Subcutaneous abdominal adipose tissue (tissue), 5 donors: ENCODE measurements around the gene HSPA4L.

Experiments used
- H3K27ac ChIP-seq: one replicate; pipeline ENCODE4 v1.7.0; 2013; ENCODE audit warnings: low read depth, mild to moderate bottlenecking, inconsistent platforms, low read length, moderate library complexity
- H3K27me3 ChIP-seq, 5 donors: one replicate each; pipeline ENCODE4 v1.7.0; 2013; ENCODE audit warnings: low read length in 5 of 5, inconsistent platforms in 1 of 5; ENCODE audit not compliant: control insufficient read depth in 5 of 5, insufficient read depth in 4 of 5
- H3K36me3 ChIP-seq, 5 donors: one replicate each; pipeline ENCODE4 v1.7.0; 2013; ENCODE audit warnings: low read length in 5 of 5; ENCODE audit not compliant: control insufficient read depth in 5 of 5, insufficient read depth in 5 of 5
- H3K4me1 ChIP-seq, 5 donors: one replicate each; pipeline ENCODE4 v1.7.0; 2013; ENCODE audit warnings: low read length in 5 of 5, mild to moderate bottlenecking in 3 of 5, moderate library complexity in 1 of 5; ENCODE audit not compliant: control insufficient read depth in 5 of 5, insufficient read depth in 5 of 5
- H3K4me3 ChIP-seq, 5 donors: one replicate each; pipeline ENCODE4 v1.7.0; 2013; ENCODE audit warnings: low read length in 5 of 5, low read depth in 1 of 5
- H3K9ac ChIP-seq, 5 donors: one replicate each; pipeline ENCODE4 v1.7.0; 2013; ENCODE audit warnings: low read length in 5 of 5, mild to moderate bottlenecking in 4 of 5, moderate library complexity in 3 of 5
- H3K9me3 ChIP-seq, 5 donors: one replicate each; pipeline ENCODE4 v1.7.0; 2013; ENCODE audit warnings: low read length in 5 of 5; ENCODE audit not compliant: control insufficient read depth in 5 of 5
- donor health status: healthy.
- donor health status: healthy.
- donor health status: healthy.
- donor health status: healthy.
- donor health status: healthy.

Gene HSPA4L

DNA sequence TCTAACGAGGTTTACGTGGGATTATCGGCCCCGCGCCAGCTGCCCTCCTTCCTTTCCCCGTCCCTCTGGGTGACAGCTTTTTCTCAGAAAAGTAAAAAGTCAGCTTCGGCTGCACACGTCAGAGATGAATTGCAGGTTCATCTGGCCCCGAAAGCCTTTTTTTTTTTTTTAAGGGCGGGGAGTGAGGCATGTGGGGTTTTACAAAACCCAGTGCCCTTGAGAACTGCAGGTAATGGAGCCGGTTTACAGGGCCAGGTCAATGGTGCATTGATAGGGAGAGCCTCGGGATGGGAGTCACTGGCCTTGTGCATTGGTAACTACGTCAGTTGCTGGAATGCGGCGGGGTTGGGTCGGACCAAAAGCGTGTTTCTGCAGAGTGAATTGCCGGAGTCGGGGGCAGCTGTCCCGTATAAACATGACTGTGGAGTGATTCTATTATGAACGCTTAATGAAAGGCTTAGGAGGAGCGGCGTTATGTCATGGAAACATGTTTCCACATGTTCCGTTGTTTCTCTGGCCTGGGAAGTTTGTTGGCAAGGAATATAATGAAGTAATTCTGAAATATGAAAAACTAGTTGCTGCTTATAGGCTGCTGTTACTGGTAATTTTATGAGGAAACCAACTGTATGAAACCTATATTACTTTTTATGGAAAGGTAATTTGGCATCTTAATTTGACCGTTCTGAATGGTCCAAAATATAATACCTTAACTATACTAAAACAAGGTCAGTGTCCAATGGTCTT is 1.1 kb downstream of the HSPA4L start:
- H3K36me3 ChIP-seq, result no peaks in the 10 kb centered on the region
- H3K4me1 ChIP-seq, result peaks cover 0 to 24% (median 17%) of the 10 kb centered on the region in 5 donors
- no peak overlapping the region for H3K27ac ChIP-seq
- H3K4me3 ChIP-seq, result peak overlapping the region; percentile 74 to 99 (median 91)
- H3K9me3 ChIP-seq, result no peaks in the 10 kb centered on the region
- H3K9ac ChIP-seq, result peak overlapping the region in 4 of 5 donors; percentile 66 to 90 (median 83)
- H3K27me3 ChIP-seq, result no peaks in the 10 kb centered on the region

DNA sequence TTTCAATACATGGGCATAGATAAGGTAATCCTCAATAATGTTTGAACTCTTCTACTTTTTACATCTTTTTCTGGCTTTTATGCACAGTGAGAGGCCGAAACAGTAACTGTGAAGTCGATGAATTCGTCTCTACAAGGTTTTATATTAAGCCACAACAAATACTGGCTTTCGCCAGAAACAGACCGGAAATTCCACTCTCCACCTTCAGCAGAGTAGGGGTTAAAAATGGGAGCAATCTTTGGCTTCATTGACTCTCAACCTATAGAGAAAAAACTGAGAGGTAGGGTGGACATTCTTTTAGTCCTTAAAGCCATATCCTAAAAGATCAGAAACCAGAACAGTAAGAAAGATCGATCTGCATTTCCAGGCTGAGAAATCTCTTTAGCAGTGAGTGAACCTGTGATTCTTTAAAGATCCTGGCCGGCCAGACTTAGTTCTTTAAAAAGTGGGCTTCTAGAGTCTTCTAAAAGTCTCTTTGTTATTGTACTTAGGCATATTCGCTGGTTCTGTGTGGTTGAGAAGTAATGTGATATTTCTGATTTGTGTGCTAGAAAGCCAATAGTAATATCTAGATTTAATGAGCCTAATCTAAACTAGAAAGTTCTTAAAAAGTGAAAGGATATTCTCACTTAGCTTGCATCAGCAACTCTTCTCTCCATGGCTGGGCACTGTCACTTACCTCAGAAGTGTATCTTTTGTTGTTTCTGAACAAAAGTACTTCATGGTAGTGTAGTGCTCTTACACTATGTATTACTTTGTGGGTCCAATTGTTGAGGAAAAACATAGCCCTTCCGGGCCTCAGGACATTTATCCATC is 2.0 kb downstream of the HSPA4L start:
- Histone ChIP-seq H3K36me3 (no peaks in the 10 kb centered on the region), H3K9ac (no peak overlapping the region), H3K27ac (no peak overlapping the region), H3K4me1 (peaks cover 0 to 24% (median 17%) of the 10 kb centered on the region in 5 donors), H3K4me3 (no peak overlapping the region), H3K27me3 (no peaks in the 10 kb centered on the region), H3K9me3 (peaks cover 0 to 3% (median 0%) of the 10 kb centered on the region in 5 donors)

DNA sequence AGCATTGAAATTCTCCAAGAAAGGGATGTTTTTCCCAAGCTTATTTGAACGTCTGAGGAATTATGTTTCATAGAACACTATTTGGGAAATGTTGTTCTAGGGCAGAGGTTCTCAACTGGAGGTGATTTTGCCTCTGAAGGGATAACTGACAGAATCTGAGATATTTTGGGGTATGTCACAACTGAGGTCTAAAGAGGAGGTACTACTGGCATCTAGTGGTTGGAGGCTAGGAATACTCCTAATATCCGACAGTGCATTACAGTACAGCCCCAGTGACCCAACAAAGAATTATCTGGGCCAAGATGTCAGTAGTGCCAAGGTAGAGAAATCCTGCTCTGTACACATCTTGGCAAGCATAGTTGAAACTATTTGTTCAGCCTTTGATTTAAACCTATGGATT is 6.4 kb downstream of the HSPA4L start:
- Histone ChIP-seq H3K4me3 (no peak overlapping the region), H3K9me3 (peaks cover 0 to 3% (median 0%) of the 10 kb centered on the region in 5 donors), H3K27ac (no peak overlapping the region), H3K36me3 (no peaks in the 10 kb centered on the region), H3K4me1 (peaks cover 0 to 4% (median 0%) of the 10 kb centered on the region in 5 donors), H3K27me3 (no peaks in the 10 kb centered on the region), H3K9ac (no peak overlapping the region)

DNA sequence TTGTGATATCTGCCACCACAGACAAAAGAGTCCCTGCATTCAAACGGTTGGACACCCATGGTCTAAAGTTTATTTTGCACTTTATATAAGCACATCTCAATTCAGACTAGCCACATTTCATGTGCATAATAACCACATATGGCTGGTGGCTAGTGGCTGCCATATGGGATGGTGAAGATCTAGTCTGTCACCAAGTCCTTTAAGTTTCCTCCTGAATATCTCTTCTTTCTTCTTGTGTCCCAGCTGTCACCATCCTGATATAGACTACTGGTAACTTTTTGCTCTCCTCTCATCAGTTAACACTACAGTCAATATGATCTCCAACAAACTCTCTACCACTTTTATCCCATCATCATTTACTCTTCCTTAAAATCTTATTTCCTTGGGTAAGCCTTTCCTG is 9.3 kb downstream of the HSPA4L start:
- no peak overlapping the region for H3K4me3 ChIP-seq
- H3K27ac ChIP-seq, result no peak overlapping the region
- H3K4me1 ChIP-seq, result no peaks in the 10 kb centered on the region
- H3K9me3 ChIP-seq, result peaks cover 0 to 3% (median 0%) of the 10 kb centered on the region in 5 donors
- H3K9ac ChIP-seq, result no peak overlapping the region
- H3K36me3 ChIP-seq, result no peaks in the 10 kb centered on the region
- no peaks in the 10 kb centered on the region for H3K27me3 ChIP-seq

DNA sequence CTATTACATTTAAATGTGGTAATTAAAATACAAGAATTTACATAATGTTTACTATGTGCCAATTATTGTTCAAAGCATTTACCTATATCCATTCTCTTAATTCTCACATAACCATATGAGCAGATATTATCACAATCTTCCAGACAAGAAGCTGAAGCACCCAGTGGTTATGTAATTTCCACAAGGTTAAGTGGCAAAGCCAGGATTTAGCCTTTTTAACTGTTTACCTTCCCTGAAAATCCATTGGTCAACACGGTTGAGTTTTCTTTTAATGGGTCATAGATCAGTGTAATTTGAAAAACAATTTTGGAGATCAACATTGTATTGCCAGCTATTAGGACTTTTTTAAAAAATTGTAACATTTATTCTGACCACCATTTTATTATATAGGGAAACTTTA is 11.4 kb downstream of the HSPA4L start:
- Histone ChIP-seq H3K36me3 (no peaks in the 10 kb centered on the region), H3K4me3 (no peak overlapping the region), H3K4me1 (no peaks in the 10 kb centered on the region), H3K27ac (no peak overlapping the region), H3K9me3 (peaks cover 0 to 2% (median 0%) of the 10 kb centered on the region in 5 donors), H3K9ac (no peak overlapping the region), H3K27me3 (no peaks in the 10 kb centered on the region)

DNA sequence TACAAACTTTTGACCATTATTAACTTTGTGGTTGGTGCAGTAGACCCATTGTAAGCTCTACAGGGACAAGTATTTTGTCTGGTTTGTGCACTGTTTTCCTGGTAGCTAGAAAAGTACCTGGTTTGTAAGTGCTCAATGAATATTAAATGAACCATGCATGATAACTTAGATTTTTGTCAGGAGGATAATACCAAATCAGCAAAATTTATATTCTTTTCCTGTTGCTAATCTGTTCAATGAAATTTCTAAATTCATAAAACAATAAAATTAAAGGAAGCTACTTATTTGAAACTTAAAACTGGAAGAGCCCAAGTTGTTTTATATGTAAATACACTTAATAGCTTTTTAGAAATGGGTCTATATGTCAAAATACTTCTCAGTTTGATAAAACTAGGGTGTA is 17.6 kb downstream of the HSPA4L start:
- Histone ChIP-seq H3K9me3 (no peaks in the 10 kb centered on the region), H3K27me3 (no peaks in the 10 kb centered on the region), H3K4me3 (no peak overlapping the region), H3K36me3 (no peaks in the 10 kb centered on the region), H3K27ac (no peak overlapping the region), H3K9ac (no peak overlapping the region), H3K4me1 (no peaks in the 10 kb centered on the region)

DNA sequence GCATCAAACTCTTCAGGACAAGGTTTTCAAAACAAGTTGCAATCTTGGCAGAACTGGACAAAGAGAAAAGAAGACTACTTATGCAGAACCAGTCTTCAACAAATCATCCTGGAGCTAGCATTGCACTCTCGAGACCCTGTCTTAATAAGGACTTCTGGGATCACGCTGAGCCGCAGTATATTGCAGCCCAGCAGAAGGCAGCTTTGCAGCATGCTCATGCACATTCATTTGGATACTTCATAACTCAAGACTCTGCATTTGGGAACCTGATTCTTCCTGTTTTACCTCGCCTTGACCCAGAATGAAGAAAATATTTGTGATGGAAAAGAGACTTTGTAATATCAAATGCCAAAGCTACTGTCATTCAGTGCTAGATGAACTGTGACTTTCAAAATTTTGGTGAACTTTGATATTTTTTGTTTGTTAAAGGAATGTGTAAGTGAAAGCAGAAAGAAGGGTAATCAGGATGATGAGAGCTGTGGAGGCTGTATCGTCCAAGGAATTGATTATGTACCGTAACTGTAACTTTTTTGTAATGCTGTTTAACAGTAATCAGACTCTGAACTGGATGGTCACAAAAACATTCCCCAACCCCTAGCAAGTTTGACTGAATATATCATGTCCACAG is 27.2 kb downstream of the HSPA4L start:
- Histone ChIP-seq H3K27me3 (no peaks in the 10 kb centered on the region), H3K36me3 (no peaks in the 10 kb centered on the region), H3K4me1 (no peaks in the 10 kb centered on the region), H3K9ac (no peak overlapping the region), H3K27ac (no peak overlapping the region), H3K9me3 (no peaks in the 10 kb centered on the region), H3K4me3 (no peak overlapping the region)

DNA sequence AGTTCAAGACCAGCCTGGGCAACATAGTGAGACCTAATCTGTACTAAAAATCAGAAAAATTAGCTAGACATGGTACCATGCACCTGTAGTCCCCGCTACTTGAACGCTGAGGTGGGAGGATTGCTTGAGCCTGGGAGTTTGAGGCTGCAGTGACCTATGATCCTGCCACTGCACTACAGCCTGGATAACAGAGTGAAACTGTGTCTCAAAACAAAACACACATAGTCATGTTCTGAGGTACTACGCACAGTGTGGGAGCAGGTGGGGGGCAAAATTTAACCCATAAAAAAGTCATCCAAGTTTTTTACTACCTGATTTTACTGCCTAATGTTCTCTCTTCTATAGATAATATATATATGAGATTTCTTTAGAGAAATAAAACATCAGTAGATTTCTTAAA is 28.4 kb downstream of the HSPA4L start:
- H3K4me1 ChIP-seq, result no peaks in the 10 kb centered on the region
- no peaks in the 10 kb centered on the region for H3K36me3 ChIP-seq
- H3K27me3 ChIP-seq, result no peaks in the 10 kb centered on the region
- no peak overlapping the region for H3K9ac ChIP-seq
- H3K9me3 ChIP-seq, result no peaks in the 10 kb centered on the region
- H3K4me3 ChIP-seq, result no peak overlapping the region
- no peak overlapping the region for H3K27ac ChIP-seq

DNA sequence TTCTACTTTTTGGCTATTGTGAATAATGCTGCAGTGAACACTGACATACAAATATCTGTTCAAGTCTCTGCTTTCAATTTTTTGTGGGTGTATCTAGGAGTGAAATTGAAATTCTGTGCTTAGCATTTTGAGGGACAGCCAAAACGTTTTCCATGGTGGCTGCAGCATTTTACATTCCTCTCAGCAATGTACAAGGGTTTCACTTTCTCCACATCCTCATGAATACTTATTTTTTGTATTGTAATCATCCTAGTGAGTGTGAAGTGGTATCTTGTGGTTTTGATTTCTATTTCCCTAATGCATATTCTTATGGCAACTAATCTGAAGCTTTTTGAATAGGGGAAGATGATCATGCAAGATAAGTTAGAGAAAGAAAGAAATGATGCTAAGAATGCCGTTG is 40.3 kb downstream of the HSPA4L start:
- no peak overlapping the region for H3K4me3 ChIP-seq
- H3K9ac ChIP-seq, result no peak overlapping the region
- H3K4me1 ChIP-seq, result no peaks in the 10 kb centered on the region
- peaks cover 0 to 2% (median 0%) of the 10 kb centered on the region in 5 donors for H3K36me3 ChIP-seq
- no peaks in the 10 kb centered on the region for H3K27me3 ChIP-seq
- no peak overlapping the region for H3K27ac ChIP-seq
- H3K9me3 ChIP-seq, result no peaks in the 10 kb centered on the region

DNA sequence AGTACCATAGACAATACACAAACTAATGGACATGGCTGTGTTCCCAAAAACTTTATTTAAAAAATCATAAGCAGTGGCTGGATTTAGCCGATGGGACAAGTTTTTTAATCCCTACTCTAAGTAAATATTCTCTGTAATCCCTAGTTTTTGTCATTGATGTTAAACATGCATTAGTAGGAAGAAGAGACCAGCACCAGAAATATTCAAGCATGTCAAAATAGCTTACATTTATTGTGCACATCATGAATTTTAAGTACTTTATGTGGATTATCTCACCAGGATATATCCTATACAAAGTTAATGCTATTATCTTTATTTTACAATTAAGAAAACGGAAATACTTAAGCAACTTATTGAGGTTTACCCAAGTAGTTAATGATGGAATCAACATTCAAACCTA is 46.0 kb downstream of the HSPA4L start:
- no peaks in the 10 kb centered on the region for H3K9me3 ChIP-seq
- no peak overlapping the region for H3K27ac ChIP-seq
- no peak overlapping the region for H3K4me3 ChIP-seq
- H3K4me1 ChIP-seq, result no peaks in the 10 kb centered on the region
- H3K36me3 ChIP-seq, result peaks cover 0 to 7% (median 0%) of the 10 kb centered on the region in 5 donors
- no peaks in the 10 kb centered on the region for H3K27me3 ChIP-seq
- H3K9ac ChIP-seq, result no peak overlapping the region
